COR-L47 (cell line): ENCODE data around the gene DND1.
"Not testable (repeated sequence)": the region's sequence is repeated elsewhere in the genome, so short reads cannot be mapped to it uniquely, and the experiment has no call there.

Experiments used
- DNase-seq: peaks from one replicate; lab custom pipeline; 2025; lab: John Stamatoyannopoulos, UW

Gene DND1

GRCh38 chr5:140673187-140673976 is at the start of gene DND1:
TSS of gene DND1 (minus strand) at chr5:140673576. CDS start at chr5:140673542, 34 bp downstream.
- no peak for DNase-seq

DNA sequence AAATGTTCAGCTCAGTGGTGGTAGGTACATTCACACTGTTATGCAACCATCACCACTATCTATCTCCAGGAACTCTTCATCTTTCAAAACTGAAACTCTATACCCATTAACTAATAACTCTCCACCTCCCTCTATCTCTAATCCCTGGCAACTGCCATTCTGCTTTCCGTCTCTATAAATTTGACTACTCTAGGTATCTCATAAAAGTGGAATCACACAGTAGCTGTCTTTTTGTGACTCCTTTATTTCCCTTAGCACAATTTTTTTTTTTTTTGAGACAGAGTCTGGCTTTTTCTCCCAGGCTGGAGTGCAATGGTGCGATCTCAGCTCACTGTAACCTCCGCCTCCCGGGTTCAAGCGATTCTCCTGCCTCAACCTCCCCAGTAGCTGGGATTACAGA is 48.0 kb upstream of the DND1 start:
- not testable (repeated sequence) for DNase-seq

- not testable (repeated sequence) for DNase-seq
These were observed 47.4 kb upstream of the DND1 start for GRCh38 chr5:140720738-140721137.

DNA sequence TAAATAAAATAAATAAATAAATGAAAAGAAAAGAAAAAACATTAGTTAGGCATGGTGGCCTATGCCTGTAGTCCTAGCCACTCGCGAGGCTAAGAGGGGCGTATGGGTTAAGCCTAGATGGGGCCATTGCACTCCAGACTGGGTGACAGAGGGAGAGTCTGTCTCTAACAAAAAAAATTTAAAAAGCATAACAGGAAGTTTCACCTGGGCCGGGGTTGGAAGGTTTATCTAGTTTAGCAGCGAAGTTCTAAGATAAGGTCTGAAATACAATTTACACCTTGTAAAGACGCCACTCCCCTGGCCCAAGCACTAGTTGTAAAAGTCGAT is 44.9 kb upstream of the DND1 start:
- DNase-seq: no peak

DNA sequence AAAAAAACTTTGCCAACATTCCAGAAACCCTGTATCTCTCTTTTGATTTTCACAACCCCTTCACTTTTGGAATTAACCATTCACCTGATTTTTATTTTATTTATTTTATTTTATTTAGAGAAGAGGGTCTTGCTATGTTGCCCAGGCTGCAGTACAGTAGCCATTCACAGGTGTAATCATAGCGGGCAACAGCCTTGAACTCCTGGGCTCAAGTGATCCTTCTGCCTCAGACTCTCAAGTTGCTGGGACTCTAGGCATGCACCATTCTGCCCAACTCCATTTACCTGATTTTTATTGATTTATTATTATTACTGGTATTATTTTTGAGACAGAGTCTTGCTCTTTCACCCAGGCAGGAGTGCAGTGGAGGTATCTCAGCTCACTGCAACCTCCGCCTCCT is 42.9 kb upstream of the DND1 start:
- not testable (repeated sequence) for DNase-seq

DNA sequence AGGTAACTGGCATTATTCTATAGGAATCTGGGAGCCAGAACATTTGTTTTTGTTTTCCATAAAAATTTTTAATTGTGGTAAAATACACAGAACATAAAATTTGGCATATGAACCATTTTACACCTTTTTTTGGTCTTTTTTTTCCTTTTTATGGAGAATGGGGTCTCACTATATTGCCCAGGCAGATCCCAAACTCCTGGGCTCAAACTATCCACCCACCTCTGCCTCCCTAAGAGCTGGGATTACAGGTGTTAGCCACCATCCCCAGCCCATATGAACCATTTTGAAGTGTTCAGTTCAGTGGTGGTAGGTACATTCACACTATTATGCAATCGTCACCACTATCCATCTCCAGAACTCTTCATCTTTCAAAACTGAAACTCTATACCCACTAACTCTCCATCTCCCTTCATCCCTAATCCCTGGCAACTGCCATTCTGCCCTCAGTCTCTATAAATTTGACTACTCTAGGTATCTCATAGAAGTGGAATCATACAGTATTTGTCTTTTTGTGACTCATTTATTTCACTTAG is 40.3 kb upstream of the DND1 start:
- no peak for DNase-seq

- no peak for DNase-seq
These were observed 38.4 kb upstream of the DND1 start for GRCh38 chr5:140711794-140712193.

GRCh38 chr5:140710899-140711552 is 37.6 kb upstream of the DND1 start:
- peak; percentile 56 for DNase-seq

- DNase-seq: not testable (repeated sequence)
These were observed 35.4 kb upstream of the DND1 start for GRCh38 chr5:140708787-140709186.

- no peak for DNase-seq
These were observed 34.4 kb upstream of the DND1 start for GRCh38 chr5:140707812-140708211.

- peak; percentile 94 for DNase-seq
These were observed 27.1 kb upstream of the DND1 start, which contains the start of gene ZMAT2 for GRCh38 chr5:140700177-140701144. TSS of gene ZMAT2 (plus strand) at chr5:140700447. CDS start at chr5:140700461, 14 bp downstream.

DNA sequence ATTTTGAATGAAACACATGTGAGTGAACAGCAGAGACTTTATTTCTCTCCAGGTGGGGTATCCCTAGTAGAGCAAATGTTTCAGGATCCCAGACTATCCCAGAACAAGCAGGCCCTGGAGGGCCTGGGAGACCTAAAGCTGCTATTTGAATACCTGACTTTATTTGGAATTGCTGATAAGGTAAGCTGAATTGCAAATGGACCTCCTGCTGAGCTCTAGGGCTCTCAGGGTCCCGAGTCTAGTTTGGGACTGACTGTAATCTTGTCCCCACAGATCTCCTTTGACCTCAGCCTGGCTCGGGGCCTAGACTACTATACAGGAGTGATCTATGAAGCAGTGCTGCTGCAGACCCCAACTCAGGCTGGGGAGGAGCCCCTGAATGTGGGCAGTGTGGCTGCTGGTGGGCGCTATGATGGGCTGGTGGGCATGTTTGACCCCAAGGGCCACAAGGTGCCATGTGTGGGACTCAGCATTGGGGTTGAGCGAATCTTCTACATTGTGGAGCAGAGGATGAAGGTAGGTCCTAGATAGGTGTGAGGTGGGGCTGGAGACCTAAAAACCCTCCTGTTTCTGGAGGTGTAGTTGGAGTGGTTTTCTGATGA is 23.6 kb upstream of the DND1 start:
- DNase-seq: no peak

DNA sequence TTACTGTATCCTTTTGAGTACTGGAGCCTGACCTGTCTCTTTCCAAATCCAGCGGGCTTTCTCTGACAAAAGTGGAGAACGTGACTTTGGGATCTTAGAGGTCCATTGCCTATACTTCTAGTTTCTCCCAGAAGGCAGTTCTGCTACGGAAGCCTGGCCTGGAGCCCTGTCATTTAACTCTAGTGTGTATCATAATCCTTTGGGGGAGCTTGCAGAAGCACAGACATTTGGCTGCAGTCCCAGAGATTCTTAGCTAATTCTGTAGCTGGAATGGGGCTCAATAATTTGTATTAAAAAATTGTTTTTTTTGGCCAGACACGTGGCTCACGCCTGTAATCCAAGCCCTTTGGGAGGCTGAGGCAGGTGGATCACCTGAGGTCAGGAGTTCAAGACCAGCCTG is 20.9 kb upstream of the DND1 start:
- DNase-seq: no peak

- peak; percentile 92 for DNase-seq
These were observed 17.9 kb upstream of the DND1 start, which contains the start of the genes HARS1 and HARS2 for GRCh38 chr5:140690941-140691924. TSS of gene HARS1 (minus strand) at chr5:140691370. CDS start at chr5:140691304, 66 bp downstream. TSS of gene HARS2 (plus strand) at chr5:140691455. CDS start at chr5:140691649, 194 bp downstream.

DNA sequence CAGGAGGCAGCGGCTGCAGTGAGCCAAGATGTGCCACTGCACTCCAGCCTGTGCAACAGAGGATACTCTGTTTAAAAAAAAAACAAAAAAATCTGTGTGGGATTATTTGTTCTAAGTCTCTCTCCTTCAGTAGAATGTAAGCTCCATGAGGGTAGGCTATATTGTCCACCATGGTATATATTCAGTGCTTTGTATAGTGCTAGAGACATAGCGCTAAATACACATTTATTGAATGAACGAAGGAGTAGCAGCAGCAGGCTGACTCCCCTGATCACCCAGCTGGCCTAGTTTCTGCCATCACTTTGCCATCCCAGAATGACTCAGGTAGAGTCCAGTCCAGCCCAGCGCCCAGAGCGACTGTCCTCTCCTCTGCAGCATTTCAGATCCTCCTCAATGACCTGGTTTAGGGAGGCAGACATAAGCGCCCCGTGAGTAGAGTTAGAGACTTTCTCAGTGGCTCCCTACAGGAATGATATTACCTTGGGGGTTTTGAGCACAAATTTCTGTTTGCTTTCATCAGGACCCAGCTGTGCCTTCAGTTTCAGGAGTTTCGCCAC is 17.1 kb upstream of the DND1 start:
- DNase-seq: no peak

- DNase-seq: no peak
These were observed 5.6 kb upstream of the DND1 start for GRCh38 chr5:140678993-140679392.

DNA sequence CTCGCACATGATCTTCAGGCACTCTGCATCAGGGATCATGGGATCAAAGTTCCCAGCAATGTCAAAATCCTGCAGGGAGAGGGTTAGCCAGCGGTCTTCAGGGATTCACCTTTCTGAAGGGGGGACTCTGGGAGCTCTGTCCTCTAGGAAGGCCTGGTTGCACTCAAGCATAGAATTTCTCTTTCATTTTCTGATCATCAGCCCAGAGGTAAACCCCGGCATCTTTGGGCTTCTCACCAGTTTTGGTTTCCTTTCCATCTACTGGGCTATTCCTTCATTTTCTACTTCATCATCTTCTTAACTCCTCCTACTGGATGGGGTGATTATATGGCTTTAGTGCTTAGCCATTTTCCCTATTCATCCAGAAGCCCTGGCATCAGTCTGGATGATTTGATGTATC is 4.6 kb upstream of the DND1 start:
- no peak for DNase-seq

- DNase-seq: no peak
These were observed 1.3 kb upstream of the DND1 start for GRCh38 chr5:140674629-140675028.

DNA sequence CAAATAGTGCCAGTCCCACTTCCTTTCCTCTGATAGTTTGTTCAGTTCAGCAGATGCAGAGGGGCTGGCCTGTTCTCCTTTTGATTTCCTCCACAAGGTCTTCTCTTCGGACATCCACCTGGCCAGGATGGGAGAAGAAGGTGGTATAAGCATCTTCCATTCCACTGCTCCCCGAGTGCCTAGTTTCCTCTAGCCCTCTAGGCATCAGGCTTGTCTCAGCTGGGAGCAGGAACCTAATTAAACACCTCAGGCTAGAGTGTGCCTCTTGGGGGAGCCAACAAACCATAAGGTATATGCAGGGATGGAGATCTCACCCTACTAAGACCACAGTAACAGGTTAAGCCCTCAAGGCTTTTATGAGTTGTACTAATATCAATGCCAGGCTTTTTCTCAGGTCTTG is 835 bp upstream of the DND1 start:
- no peak for DNase-seq
